GDM1 (cell line): ENCODE measurements around the gene FAM210A.

ENCODE experiments used
- DNase-seq: peaks from one replicate; lab custom pipeline; 2025; lab: John Stamatoyannopoulos, UW

FAM210A gene

GRCh38 chr18:13646633-13647032, 79.7 kb downstream of the FAM210A start:
- DNase-seq: no peak

- no peak for DNase-seq
Observed at GRCh38 chr18:13645093-13645492, 81.3 kb downstream of the FAM210A start.

- DNase-seq: no peak
Observed at GRCh38 chr18:13643261-13643751, 83.1 kb downstream of the FAM210A start.

GRCh38 chr18:13642440-13642827, 83.9 kb downstream of the FAM210A start:
- no peak for DNase-seq

GRCh38 chr18:13641551-13642439, 84.6 kb downstream of the FAM210A start:
- DNase-seq: no peak

GRCh38 chr18:13640266-13640860, 86.0 kb downstream of the FAM210A start:
- no peak for DNase-seq

GRCh38 chr18:13638719-13639595, 87.4 kb downstream of the FAM210A start:
- no peak for DNase-seq

GRCh38 chr18:13635046-13635445, 91.3 kb downstream of the FAM210A start:
- DNase-seq: no peak

GRCh38 chr18:13633700-13634099, 92.7 kb downstream of the FAM210A start:
- no peak for DNase-seq

- DNase-seq: no peak
Observed at GRCh38 chr18:13630716-13631268, 95.6 kb downstream of the FAM210A start.

GRCh38 chr18:13629841-13630715, 96.3 kb downstream of the FAM210A start:
- DNase-seq: peak; percentile 59

- DNase-seq: peak; percentile 73
Observed at GRCh38 chr18:13628211-13628610, 98.1 kb downstream of the FAM210A start.

GRCh38 chr18:13627639-13628038, 98.7 kb downstream of the FAM210A start:
- DNase-seq: no peak

- DNase-seq: no peak
Observed at GRCh38 chr18:13626544-13626908, 99.8 kb downstream of the FAM210A start.

- DNase-seq: no peak
Observed at GRCh38 chr18:13625843-13626543, 100.4 kb downstream of the FAM210A start.

- DNase-seq: no peak
Observed at GRCh38 chr18:13625355-13625754, 101.0 kb downstream of the FAM210A start.

- no peak for DNase-seq
Observed at GRCh38 chr18:13624563-13625237, 101.7 kb downstream of the FAM210A start.

- DNase-seq: no peak
Observed at GRCh38 chr18:13623871-13624270, 102.5 kb downstream of the FAM210A start.

- DNase-seq: no peak
Observed at GRCh38 chr18:13623348-13623747, 103.0 kb downstream of the FAM210A start.

- DNase-seq: no peak
Observed at GRCh38 chr18:13622751-13623150, 103.6 kb downstream of the FAM210A start.
